KMS-11 (cell line): ENCODE measurements around the gene AP5M1.

Experiments used
- H2AFZ ChIP-seq: fragments of 200-600 bp; sonication (generic); 2 replicates; pipeline ENCODE4 v1.6.1; 2016; ENCODE audit warnings: antibody characterized with exemption, mixed run types, low read depth
- H3K27ac ChIP-seq: fragments of 200-600 bp; sonication (generic); 2 replicates; pipeline ENCODE4 v1.6.1; 2016; ENCODE audit warnings: mild to moderate bottlenecking, mixed run types
- H3K27me3 ChIP-seq: fragments of 200-600 bp; sonication (generic); 2 replicates; pipeline ENCODE4 v1.6.1; 2017; ENCODE audit warnings: mild to moderate bottlenecking, low read depth, mixed run types, moderate library complexity; ENCODE audit not compliant: insufficient read depth
- H3K36me3 ChIP-seq: fragments of 200-600 bp; sonication (generic); 2 replicates; pipeline ENCODE4 v1.6.1; 2017; ENCODE audit warnings: mild to moderate bottlenecking, mixed run types; ENCODE audit not compliant: insufficient read depth
- H3K4me1 ChIP-seq: fragments of 200-600 bp; sonication (generic); 2 replicates; pipeline ENCODE4 v1.6.1; 2016; ENCODE audit warnings: mild to moderate bottlenecking, low read depth, mixed run types; ENCODE audit not compliant: poor library complexity, severe bottlenecking
- H3K4me2 ChIP-seq: fragments of 200-600 bp; sonication (generic); 2 replicates; pipeline ENCODE4 v1.7.0; 2016; ENCODE audit warnings: mild to moderate bottlenecking, mixed run types
- H3K4me3 ChIP-seq: fragments of 200-600 bp; sonication (generic); IDR thresholded peaks from 2 replicates; pipeline ENCODE4 v1.6.1; 2017; ENCODE audit warnings: low read depth, low read length, mixed read lengths; ENCODE audit not compliant: insufficient read depth
- H3K79me2 ChIP-seq: fragments of 200-600 bp; sonication (generic); 2 replicates; pipeline ENCODE4 v1.6.1; 2016; ENCODE audit warnings: low read depth, mixed run types; ENCODE audit not compliant: insufficient read depth
- H3K9ac ChIP-seq: fragments of 200-600 bp; sonication (generic); 2 replicates; pipeline ENCODE4 v1.6.1; 2016; ENCODE audit warnings: mild to moderate bottlenecking, mixed run types
- H4K20me1 ChIP-seq: fragments of 200-600 bp; sonication (generic); 2 replicates; pipeline ENCODE4 v1.6.1; 2016; ENCODE audit warnings: mild to moderate bottlenecking, mixed run types; ENCODE audit not compliant: insufficient read depth
- TF ChIP-seq, protein P1 (sequence below): fragments of 200-600 bp; sonication (generic); conservative IDR thresholded peaks from 2 replicates; pipeline ENCODE4 v1.6.1; 2017; ENCODE audit warnings: low read depth, mild to moderate bottlenecking, antibody characterized with exemption, low read length, moderate library complexity, mixed read lengths

Gene AP5M1

GRCh38 chr14:57299511-57299910, 30.7 kb downstream of the AP5M1 start:
- no peaks in the 10 kb centered on the region for H4K20me1 ChIP-seq
- no peaks in the 10 kb centered on the region for H3K36me3 ChIP-seq
- no peaks in the 10 kb centered on the region for H3K4me1 ChIP-seq
- H3K4me2 ChIP-seq = no peak overlapping the region
- no peak overlapping the region for H2AFZ ChIP-seq
- H3K9ac ChIP-seq = no peak overlapping the region
- H3K4me3 ChIP-seq = no peak overlapping the region
- no peaks in the 10 kb centered on the region for H3K27me3 ChIP-seq
- H3K79me2 ChIP-seq = no peaks in the 10 kb centered on the region
- TF ChIP-seq, protein P1, sequence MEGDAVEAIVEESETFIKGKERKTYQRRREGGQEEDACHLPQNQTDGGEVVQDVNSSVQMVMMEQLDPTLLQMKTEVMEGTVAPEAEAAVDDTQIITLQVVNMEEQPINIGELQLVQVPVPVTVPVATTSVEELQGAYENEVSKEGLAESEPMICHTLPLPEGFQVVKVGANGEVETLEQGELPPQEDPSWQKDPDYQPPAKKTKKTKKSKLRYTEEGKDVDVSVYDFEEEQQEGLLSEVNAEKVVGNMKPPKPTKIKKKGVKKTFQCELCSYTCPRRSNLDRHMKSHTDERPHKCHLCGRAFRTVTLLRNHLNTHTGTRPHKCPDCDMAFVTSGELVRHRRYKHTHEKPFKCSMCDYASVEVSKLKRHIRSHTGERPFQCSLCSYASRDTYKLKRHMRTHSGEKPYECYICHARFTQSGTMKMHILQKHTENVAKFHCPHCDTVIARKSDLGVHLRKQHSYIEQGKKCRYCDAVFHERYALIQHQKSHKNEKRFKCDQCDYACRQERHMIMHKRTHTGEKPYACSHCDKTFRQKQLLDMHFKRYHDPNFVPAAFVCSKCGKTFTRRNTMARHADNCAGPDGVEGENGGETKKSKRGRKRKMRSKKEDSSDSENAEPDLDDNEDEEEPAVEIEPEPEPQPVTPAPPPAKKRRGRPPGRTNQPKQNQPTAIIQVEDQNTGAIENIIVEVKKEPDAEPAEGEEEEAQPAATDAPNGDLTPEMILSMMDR = no peak
- no peak overlapping the region for H3K27ac ChIP-seq

GRCh38 chr14:57302883-57303282, 34.1 kb downstream of the AP5M1 start:
- Histone ChIP-seq H3K4me3 (no peak overlapping the region), H3K27ac (no peak overlapping the region), H3K36me3 (no peaks in the 10 kb centered on the region), H3K79me2 (no peaks in the 10 kb centered on the region), H2AFZ (no peak overlapping the region), H3K4me2 (no peak overlapping the region), H3K4me1 (no peaks in the 10 kb centered on the region), H3K9ac (no peak overlapping the region), H4K20me1 (no peaks in the 10 kb centered on the region), H3K27me3 (no peaks in the 10 kb centered on the region)
- TF ChIP-seq, protein P1 = no peak

GRCh38 chr14:57314396-57315089, 45.8 kb downstream of the AP5M1 start:
- Histone ChIP-seq H3K4me1 (no peaks in the 10 kb centered on the region), H4K20me1 (no peaks in the 10 kb centered on the region), H3K9ac (no peak overlapping the region), H3K4me3 (no peak overlapping the region), H3K36me3 (no peaks in the 10 kb centered on the region), H3K79me2 (no peaks in the 10 kb centered on the region), H3K27ac (no peak overlapping the region), H3K27me3 (no peaks in the 10 kb centered on the region), H3K4me2 (no peak overlapping the region), H2AFZ (no peak overlapping the region)
- TF ChIP-seq, protein P1 = no peak

GRCh38 chr14:57317248-57317833, 48.6 kb downstream of the AP5M1 start:
- Histone ChIP-seq H3K4me1 (no peaks in the 10 kb centered on the region), H3K9ac (no peak overlapping the region), H3K27ac (no peak overlapping the region), H3K36me3 (no peaks in the 10 kb centered on the region), H3K27me3 (no peaks in the 10 kb centered on the region), H3K79me2 (no peaks in the 10 kb centered on the region), H4K20me1 (no peaks in the 10 kb centered on the region), H3K4me3 (no peak overlapping the region), H2AFZ (no peak overlapping the region), H3K4me2 (no peak overlapping the region)
- TF ChIP-seq, protein P1 = peak; percentile 76
